HepG2 (cell line): ENCODE results near the gene CLDN5.

ENCODE experiments used
- NR2F1 ChIP-seq, 2 experiments: fragments of 450-650 bp in 1 of 2; formaldehyde crosslinking in 1 of 2; IDR thresholded peaks; 2 replicates each; pipeline versions ENCODE4 v1.5.0 to v1.6.1; 2016 to 2020; ENCODE audit warnings: mild to moderate bottlenecking in 1 of 2, missing compliant biosample characterization in 1 of 2, missing genetic modification reagents in 1 of 2, moderate library complexity in 1 of 2
- NR2F6 ChIP-seq, 2 experiments: IDR thresholded peaks; 2 replicates each; pipeline ENCODE4 v1.6.1; 2016; ENCODE audit warnings: antibody characterized with exemption in 1 of 2, mild to moderate bottlenecking in 1 of 2
- ZBTB1 ChIP-seq: sonication (generic); formaldehyde crosslinking; IDR thresholded peaks from 2 replicates; pipeline ENCODE4 v1.4.0; 2020; ENCODE audit warnings: missing genetic modification reagents, borderline replicate concordance
- ZBTB3 ChIP-seq: sonication (generic); formaldehyde crosslinking; IDR thresholded peaks from 2 replicates; pipeline ENCODE4 v1.4.0; 2020; ENCODE audit warnings: low read depth, mild to moderate bottlenecking, moderate library complexity, missing genetic modification reagents, borderline replicate concordance
- ZNF407 ChIP-seq: sonication (generic); formaldehyde crosslinking; IDR thresholded peaks from one replicate; pipeline ENCODE4 v1.5.1; 2020; ENCODE audit warnings: mild to moderate bottlenecking, missing genetic modification reagents; ENCODE audit errors: not compliant biosample characterization
- TF ChIP-seq, protein P1 (sequence below): sonication (generic); formaldehyde crosslinking; IDR thresholded peaks from 2 replicates; pipeline ENCODE4 v1.4.0; 2020; ENCODE audit warnings: missing genetic modification reagents

DNA sequence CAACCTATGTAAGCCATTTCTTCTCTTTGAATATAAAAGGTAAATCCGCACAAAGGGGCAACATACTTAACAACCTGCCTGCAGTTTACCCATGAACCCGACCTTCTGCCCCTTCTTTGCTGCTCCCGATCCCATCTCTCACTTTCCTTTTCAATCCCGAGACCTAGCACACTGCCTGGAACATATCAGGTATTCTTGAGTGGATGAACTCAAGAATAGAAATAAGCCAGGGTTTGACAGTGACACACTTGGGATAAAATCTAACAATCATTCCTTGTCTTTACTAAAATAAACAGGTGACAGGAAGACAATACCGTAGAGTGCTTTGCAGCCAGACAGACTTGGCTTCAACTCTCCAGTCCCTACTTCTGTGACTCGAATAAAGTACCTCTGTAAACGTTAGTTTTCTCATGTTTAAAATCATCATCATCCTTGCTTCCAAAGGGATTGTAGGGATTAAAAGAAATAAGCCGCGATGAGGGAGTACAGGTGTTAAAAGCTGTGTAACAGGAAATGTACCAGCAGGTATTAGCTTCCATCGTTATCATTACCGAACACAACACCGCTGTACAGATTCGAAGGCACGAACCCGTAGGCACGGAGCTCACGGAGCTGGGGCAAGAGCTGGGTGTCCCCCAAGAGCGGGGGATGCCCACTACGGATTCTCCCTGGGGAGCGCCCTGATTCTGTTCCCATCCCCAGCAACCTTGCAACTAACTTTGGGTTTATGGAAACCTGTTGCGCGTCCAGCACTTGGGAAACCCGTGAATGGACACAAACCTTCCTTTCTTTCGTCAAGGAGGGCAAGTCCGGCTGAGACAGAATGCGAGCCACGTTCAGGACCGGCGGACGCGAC is 45.9 kb downstream of the CLDN5 start:
- TF ChIP-seq ZNF407 (CRISPR knock-in tag) (no peak), NR2F6 (IDR thresholded peaks at IDR 0.05) (no peak), NR2F6 (CRISPR knock-in tag; IDR thresholded peaks at IDR 0.05) (no peak), NR2F1 (CRISPR knock-in tag; IDR thresholded peaks at IDR 0.05) (no peak), ZBTB3 (CRISPR knock-in tag) (no peak), ZBTB1 (no peak)
- TF ChIP-seq, protein P1, sequence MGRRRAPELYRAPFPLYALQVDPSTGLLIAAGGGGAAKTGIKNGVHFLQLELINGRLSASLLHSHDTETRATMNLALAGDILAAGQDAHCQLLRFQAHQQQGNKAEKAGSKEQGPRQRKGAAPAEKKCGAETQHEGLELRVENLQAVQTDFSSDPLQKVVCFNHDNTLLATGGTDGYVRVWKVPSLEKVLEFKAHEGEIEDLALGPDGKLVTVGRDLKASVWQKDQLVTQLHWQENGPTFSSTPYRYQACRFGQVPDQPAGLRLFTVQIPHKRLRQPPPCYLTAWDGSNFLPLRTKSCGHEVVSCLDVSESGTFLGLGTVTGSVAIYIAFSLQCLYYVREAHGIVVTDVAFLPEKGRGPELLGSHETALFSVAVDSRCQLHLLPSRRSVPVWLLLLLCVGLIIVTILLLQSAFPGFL (CRISPR knock-in tag), result no peak
